Stomach (tissue), 9 donors: ENCODE measurements around the gene APLN. TPM values are rescaled to one million over a fixed set of nuclear protein-coding genes. Genes with fewer than 3 reads are reported as not detected.
A peak's percentile ranks its signal among the peaks of the same experiment; 100 is the strongest.

ENCODE experiments used
- DNase-seq, 2 donors: peaks; one replicate each; pipeline versions ENCODE4 v3.0.0 to v3.0.0-alpha.2; 2013 to 2019
- H3K27ac ChIP-seq, 5 donors: fragments of 200-600 bp in 4 of 5; sonication (generic) in 4 of 5; one replicate each; pipeline ENCODE4 v1.5.1; 2013 to 2019; ENCODE audit warnings: mild to moderate bottlenecking in 1 of 5, moderate library complexity in 1 of 5
- H3K27me3 ChIP-seq, 3 donors: fragments of 200-600 bp; sonication (generic); one replicate each; pipeline ENCODE4 v1.5.1; 2017 to 2019; ENCODE audit warnings: mixed run types in 1 of 3
- H3K36me3 ChIP-seq, 4 donors: fragments of 200-600 bp; sonication (generic); 1 replicate in 3 of 4; 2 replicates in 1 of 4; pipeline ENCODE4 v1.5.1; 2016 to 2019
- H3K4me1 ChIP-seq, 4 donors: fragments of 200-600 bp; sonication (generic); one replicate each; pipeline ENCODE4 v1.5.1; 2016 to 2019
- H3K4me3 ChIP-seq, 4 donors: fragments of 200-600 bp; sonication (generic) in 3 of 4; one replicate each; pipeline ENCODE4 v1.5.1; 2016 to 2019; ENCODE audit warnings: mild to moderate bottlenecking in 1 of 4
- H3K9me3 ChIP-seq, 4 donors: fragments of 200-600 bp; sonication (generic); one replicate each; pipeline ENCODE4 v1.5.1; 2016 to 2019
- EP300 ChIP-seq: sonication (generic); formaldehyde crosslinking; IDR thresholded peaks from one replicate; pipeline ENCODE4 v1.6.1; 2017; ENCODE audit warnings: antibody characterized with exemption
- POLR2A ChIP-seq, 4 donors: fragments of 450-650 bp; IDR thresholded peaks; one replicate each; pipeline ENCODE4 v1.6.1; 2016; ENCODE audit warnings: antibody characterized with exemption in 4 of 4, control low read depth in 2 of 4, mild to moderate bottlenecking in 1 of 4, moderate library complexity in 1 of 4
- POLR2AphosphoS5 ChIP-seq, 3 donors: sonication (generic); formaldehyde crosslinking; IDR thresholded peaks; one replicate each; pipeline ENCODE4 v1.6.1; 2016; ENCODE audit warnings: antibody characterized with exemption in 3 of 3
- WGBS, 5 donors: extraction: QIAGEN DNeasy Blood & Tissue Kit in 3 of 5; methylation state at CpG; one replicate each; pipeline versions ENCODE4 v1.1.5 to v1.1.7; 2013 to 2018; 5-methylcytosine and 5-hydroxymethylcytosine counted together
- intact Hi-C: fragments of 100-400 bp; cut with DNase I; formaldehyde crosslinking; loops from one replicate; pipeline ENCODE4 v1.15.1; 2023; ENCODE audit warnings: low total_unique reads
- polyA plus RNA-seq, 3 donors: library from polyadenylated mRNA; stranded (reverse); fragments of 200-250 nt; gene quantifications; one replicate each; pipeline ENCODE4 v1.2.3, GENCODE V29; 2013
- total RNA-seq, 5 donors: library from RNA; depleted of rRNA; stranded (reverse); fragments of >200 nt; gene quantifications; one replicate each; pipeline versions ENCODE4 v1.1.0 to v1.2.3, GENCODE V29; 2014 to 2016
- TF ChIP-seq, protein P1 (sequence below), 7 experiments: fragments of 450-650 bp in 4 of 7; fragments of 200-600 bp in 3 of 7; sonication (generic) in 3 of 7; IDR thresholded peaks; one replicate each; pipeline ENCODE4 v1.5.1; 2016 to 2019; ENCODE audit warnings: antibody characterized with exemption in 7 of 7, control low read depth in 2 of 7, mild to moderate bottlenecking in 1 of 7
- donor health status: healthy with polysubstance abuse.
- donor health status: Bipolar disorder and iron deficiency.
- donor health status: healthy.

The APLN gene
- total and polyA plus RNA-seq, 8 donors: 0.18 to 1.1 (median 0.37) TPM; not detected in 4

DNA sequence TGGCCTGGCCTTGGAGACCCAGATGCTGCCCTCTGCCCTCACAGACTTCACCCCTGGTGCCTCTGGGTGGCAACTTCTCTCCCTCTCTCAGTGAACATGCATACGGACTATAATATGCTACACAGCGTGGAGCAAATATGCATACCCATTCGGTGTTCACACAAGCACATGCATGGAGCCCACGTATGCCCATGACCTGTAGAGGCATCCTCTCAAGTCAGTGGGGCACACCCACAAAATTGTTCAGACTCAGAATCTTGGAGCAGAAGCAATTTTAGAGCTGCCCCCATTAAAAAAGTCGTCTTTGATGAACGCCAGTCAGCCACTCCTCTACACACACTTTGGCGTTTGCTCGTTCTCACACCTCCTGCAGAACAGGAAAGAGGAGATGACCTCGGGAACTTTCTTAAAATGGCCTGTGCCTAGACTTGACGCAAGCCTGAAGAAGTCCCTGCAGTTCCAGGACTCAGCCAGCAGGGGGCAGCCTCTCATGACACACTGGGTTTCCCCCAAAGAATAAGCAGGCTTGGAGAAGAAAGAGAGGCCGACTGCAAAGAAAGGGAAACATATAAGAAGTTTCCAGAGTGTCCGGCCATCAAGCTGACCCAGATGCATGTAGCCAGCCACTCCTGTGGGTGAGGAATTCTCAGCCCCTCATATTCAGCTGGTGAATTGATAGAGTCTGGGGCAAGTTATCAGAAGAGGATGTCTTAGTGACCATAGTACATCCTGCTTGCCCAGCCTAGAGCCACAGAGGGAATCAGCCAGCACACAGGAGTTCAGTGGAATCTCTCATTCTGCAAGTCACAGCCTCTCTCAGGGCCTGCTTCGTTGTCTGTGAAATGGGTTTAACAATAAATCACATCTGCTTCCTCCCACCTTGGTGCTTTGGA, 17.3 kb downstream of the APLN start:
- H3K27ac ChIP-seq: no peak overlapping the region
- TF ChIP-seq, protein P1, sequence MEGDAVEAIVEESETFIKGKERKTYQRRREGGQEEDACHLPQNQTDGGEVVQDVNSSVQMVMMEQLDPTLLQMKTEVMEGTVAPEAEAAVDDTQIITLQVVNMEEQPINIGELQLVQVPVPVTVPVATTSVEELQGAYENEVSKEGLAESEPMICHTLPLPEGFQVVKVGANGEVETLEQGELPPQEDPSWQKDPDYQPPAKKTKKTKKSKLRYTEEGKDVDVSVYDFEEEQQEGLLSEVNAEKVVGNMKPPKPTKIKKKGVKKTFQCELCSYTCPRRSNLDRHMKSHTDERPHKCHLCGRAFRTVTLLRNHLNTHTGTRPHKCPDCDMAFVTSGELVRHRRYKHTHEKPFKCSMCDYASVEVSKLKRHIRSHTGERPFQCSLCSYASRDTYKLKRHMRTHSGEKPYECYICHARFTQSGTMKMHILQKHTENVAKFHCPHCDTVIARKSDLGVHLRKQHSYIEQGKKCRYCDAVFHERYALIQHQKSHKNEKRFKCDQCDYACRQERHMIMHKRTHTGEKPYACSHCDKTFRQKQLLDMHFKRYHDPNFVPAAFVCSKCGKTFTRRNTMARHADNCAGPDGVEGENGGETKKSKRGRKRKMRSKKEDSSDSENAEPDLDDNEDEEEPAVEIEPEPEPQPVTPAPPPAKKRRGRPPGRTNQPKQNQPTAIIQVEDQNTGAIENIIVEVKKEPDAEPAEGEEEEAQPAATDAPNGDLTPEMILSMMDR (IDR thresholded peaks at IDR 0.05): peak in 5 of 7 experiments; percentile 74 to 93 (median 86)
- TF ChIP-seq EP300 (no peak), POLR2AphosphoS5 (IDR thresholded peaks at IDR 0.05) (no peak)
- intact Hi-C loops: loop anchor here (5.0 kb wide), 1 partner anchor 90 kb away; no protein-coding TSS in a partner anchor

DNA sequence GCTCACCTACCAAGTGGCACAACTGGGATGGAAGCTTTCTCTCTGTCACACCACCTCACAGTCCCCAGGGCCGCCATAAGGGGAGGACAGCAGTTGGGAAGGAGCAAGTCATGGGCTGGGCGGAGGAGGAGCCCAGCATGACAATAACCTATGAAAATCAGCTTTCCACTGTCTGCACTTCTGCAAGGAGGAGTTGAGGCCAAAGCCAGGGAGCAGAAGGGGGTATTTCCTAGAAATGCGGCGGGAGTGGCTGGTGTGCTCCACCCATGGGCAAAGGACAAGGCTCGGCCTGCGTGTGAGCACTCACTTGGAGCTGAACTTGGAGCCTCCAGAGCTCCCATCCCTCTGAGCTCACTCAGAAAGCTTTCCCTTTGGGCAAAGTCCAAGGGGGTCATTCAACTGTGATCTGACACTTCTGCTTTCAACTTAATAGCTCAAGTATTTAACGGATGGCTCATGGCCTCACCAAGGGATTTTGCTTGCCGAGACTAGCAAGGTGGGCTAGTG, 18.5 kb downstream of the APLN start:
- H3K4me1 ChIP-seq: no peaks in the 10 kb centered on the region
- H3K36me3 ChIP-seq: no peaks in the 10 kb centered on the region
- intact Hi-C loops: loop anchor here (5.0 kb wide), 1 partner anchor 91 kb away; no protein-coding TSS in a partner anchor
- peaks cover 0 to 6% (median 0%) of the 10 kb centered on the region in 3 donors for H3K27me3 ChIP-seq
- DNase-seq: peak in 1 of 2 donors; percentile 59
- no peak overlapping the region for H3K4me3 ChIP-seq
- H3K27ac ChIP-seq: no peak overlapping the region
- peaks cover 0 to 10% (median 3%) of the 10 kb centered on the region in 4 donors for H3K9me3 ChIP-seq
- WGBS, 5 donors: 64 to 79% (median 77%) methylated on average over 8 of the region's 8 CpGs
- no peak for TF ChIP-seq POLR2A (IDR thresholded peaks at IDR 0.05)

More for the DNA sequence above, 17.3 kb downstream of the APLN start:
- DNase-seq: peak; percentile 75 to 84
- no peak overlapping the region for H3K4me3 ChIP-seq
- WGBS, 5 donors: 18 to 32% (median 27%) methylated on average over 12 to 13 of the region's 13 CpGs
- H3K4me1 ChIP-seq: no peaks in the 10 kb centered on the region
- no peaks in the 10 kb centered on the region for H3K36me3 ChIP-seq
- peaks cover 0 to 15% (median 6%) of the 10 kb centered on the region in 4 donors for H3K9me3 ChIP-seq
- peaks cover 0 to 6% (median 0%) of the 10 kb centered on the region in 3 donors for H3K27me3 ChIP-seq

- intact Hi-C loops: no loop called here
- Histone ChIP-seq H3K36me3 (no peaks in the 10 kb centered on the region), H3K27me3 (peaks cover 0 to 2% (median 0%) of the 10 kb centered on the region in 3 donors), H3K27ac (no peak overlapping the region), H3K4me1 (no peaks in the 10 kb centered on the region), H3K9me3 (peaks cover 0 to 5% (median 0%) of the 10 kb centered on the region in 4 donors), H3K4me3 (no peak overlapping the region)
- 48 to 79% (median 59%) methylated on average over 4 to 7 of the region's 7 CpGs for WGBS, 5 donors
- TF ChIP-seq, protein P1 (IDR thresholded peaks at IDR 0.05): no peak
- TF ChIP-seq EP300 (no peak), POLR2A (IDR thresholded peaks at IDR 0.05) (no peak), POLR2AphosphoS5 (IDR thresholded peaks at IDR 0.05) (no peak)
- DNase-seq: no peak
Measured at GRCh38 chrX:129634541-129634940, 20.2 kb downstream of the APLN start.

GRCh38 chrX:129632443-129632842, 22.3 kb downstream of the APLN start:
- H3K27ac ChIP-seq: no peak overlapping the region
- H3K4me3 ChIP-seq: no peak overlapping the region
- no peaks in the 10 kb centered on the region for H3K4me1 ChIP-seq
- H3K36me3 ChIP-seq: no peaks in the 10 kb centered on the region
- H3K9me3 ChIP-seq: peaks cover 0 to 5% (median 0%) of the 10 kb centered on the region in 4 donors
- DNase-seq: peak in 1 of 2 donors; percentile 14
- no peak for TF ChIP-seq EP300
- TF ChIP-seq POLR2AphosphoS5 (IDR thresholded peaks at IDR 0.05): no peak
- TF ChIP-seq POLR2A (IDR thresholded peaks at IDR 0.05): no peak
- TF ChIP-seq, protein P1 (IDR thresholded peaks at IDR 0.05): no peak
- WGBS, 5 donors: 63 to 70% (median 64%) methylated on average over 5 to 7 of the region's 7 CpGs
- H3K27me3 ChIP-seq: no peaks in the 10 kb centered on the region
- intact Hi-C loops: no loop called here
